GM12892 (cell line): ENCODE data around the gene SERAC1.
"Not testable (repeated sequence)": the region's sequence is repeated elsewhere in the genome, so short reads cannot be mapped to it uniquely, and the experiment has no call there.

ENCODE experiments used
- DNase-seq: peaks from one replicate; pipeline ENCODE4 v3.0.0; 2011; ENCODE audit not compliant: insufficient read length
- FAIRE-seq: peaks from 2 replicates; lab custom pipeline; 2011; peaks lifted over from hg19 to GRCh38; lab: Jason Lieb, UNC
- POLR2A ChIP-seq: IDR thresholded peaks from 2 replicates; pipeline ENCODE4 v1.6.1; 2011; ENCODE audit warnings: low read depth, low read length, control low read depth
- POLR2AphosphoS5 ChIP-seq: IDR thresholded peaks from 2 replicates; pipeline ENCODE4 v1.6.1; 2011; ENCODE audit warnings: low read depth, low read length, control low read depth
- TAF1 ChIP-seq: IDR thresholded peaks from 2 replicates; pipeline ENCODE4 v1.6.1; 2011; ENCODE audit warnings: low read depth, mild to moderate bottlenecking, control low read depth, low read length, borderline replicate concordance

The SERAC1 gene

DNA sequence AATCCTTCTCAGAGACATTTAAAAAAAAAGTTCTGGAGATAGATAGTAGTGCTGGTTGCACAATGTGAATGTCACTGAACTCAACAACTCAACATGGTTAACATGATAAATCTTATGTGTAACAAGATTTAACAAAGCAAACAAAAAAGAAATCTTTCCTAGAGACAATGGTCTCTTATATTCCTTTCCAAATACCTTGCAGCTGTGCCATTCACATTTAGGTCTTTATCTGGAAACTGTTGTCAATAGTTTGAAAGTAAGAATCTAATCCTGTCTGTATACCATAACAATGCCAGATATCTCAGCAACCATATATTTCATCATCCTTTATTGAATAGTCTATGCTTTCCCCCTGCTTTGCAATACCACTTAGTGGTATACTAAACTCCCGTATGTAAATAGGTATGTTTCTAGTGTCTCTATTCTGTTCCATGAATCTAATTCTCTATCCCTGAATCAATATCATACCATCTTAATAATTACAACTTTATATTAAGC, 2.1 kb downstream of the SERAC1 start:
- DNase-seq (no peak), FAIRE-seq (no peak)
- TF ChIP-seq TAF1 = no peak
- TF ChIP-seq POLR2AphosphoS5 = no peak
- TF ChIP-seq POLR2A = no peak

DNA sequence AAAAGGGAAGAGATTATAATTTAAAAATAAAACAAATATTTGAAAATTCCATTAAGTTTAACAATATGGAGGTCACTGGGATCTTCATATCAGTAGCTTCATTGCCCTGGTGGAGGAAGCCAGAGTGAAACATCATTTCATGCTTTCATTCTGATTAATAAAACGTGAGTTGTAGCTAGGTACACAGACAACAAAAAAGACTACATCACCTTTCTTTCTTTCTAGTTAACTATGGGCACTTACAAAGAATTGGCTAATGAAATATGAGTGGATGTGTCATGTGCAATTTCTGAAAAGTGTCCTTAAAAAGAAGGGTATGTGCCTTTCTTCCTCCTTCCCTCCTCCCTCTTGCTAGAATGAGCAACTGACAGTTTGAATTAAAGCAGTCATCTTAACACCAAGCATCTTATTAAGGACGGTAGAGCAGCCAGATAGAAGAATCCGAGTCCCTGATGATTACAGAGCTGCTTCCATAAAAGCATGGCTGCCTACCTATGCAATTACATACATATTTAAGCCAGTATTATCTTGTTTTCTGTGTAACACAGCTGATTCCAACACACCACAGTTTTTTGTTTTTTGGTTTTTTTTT, 3.4 kb downstream of the SERAC1 start:
- TF ChIP-seq POLR2AphosphoS5 = no peak
- TF ChIP-seq TAF1 = no peak
- no peak for TF ChIP-seq POLR2A
- FAIRE-seq = no peak

DNA sequence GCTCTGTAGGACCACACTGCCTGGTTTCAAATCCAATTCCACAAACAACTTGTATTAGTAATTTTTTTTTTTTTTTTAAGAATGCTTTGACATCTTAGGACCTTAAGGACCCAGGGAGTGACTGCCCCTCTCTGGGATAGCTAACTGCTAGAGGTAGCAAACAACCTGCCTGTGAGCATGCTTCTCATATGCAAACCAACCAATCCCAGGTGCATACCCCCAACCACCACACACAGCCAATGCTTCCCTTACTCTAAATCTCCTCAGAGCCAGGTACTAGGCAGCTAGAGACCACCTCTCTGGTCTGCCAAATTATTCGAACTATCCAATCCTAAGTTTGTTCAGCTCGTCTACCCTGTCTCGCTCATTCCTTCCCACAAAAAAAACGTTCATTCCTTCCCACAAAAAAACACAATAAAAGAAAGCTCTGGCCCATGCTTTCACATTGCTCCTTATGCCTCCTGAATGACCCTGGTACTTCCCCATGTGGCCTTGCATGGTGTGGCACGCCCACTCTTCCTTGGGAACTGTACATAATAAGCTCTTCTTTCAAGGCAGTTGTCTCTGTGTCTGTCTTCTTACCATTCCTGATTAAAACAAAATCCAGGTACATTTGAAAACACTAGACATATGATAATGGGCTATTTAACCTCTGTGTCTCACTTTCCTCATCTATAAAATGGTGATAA, 6.4 kb downstream of the SERAC1 start:
- TF ChIP-seq POLR2AphosphoS5 = no peak
- no peak for TF ChIP-seq POLR2A
- no peak for TF ChIP-seq TAF1
- DNase-seq (no peak), FAIRE-seq (no peak)

More for the DNA sequence above, 3.4 kb downstream of the SERAC1 start:
- DNase-seq = no peak

DNA sequence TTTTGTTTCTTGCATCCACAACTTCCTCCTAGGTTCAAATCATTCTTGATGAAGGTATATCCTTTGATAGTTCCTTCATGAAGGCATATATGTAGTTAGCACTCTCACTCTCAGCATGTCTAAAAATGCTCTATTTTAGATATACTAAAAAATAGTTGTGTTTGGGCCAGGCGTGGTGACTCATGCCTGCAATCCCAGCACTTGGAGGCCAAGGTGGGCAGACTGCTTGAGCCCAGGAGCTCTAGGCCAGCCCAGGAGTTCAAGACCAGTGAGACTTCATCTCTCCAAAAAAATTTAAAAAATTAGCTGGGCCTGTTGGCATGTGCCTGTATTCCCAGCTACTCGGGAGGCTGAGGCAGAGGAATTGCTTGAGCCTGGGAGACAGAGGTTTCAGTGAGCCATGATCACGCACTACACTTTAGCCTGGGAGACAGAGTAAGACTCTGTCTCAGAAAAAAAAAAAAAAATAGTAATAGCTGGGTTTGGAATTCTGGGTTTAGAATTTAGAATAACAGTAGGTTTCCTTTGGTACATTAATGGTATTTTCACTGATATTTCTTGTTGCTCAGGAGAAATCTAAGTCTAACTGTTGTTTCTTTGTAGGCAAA, 7.0 kb downstream of the SERAC1 start:
- TF ChIP-seq TAF1 (no peak), POLR2AphosphoS5 (no peak), POLR2A (no peak)
- DNase-seq (no peak), FAIRE-seq (no peak)

DNA sequence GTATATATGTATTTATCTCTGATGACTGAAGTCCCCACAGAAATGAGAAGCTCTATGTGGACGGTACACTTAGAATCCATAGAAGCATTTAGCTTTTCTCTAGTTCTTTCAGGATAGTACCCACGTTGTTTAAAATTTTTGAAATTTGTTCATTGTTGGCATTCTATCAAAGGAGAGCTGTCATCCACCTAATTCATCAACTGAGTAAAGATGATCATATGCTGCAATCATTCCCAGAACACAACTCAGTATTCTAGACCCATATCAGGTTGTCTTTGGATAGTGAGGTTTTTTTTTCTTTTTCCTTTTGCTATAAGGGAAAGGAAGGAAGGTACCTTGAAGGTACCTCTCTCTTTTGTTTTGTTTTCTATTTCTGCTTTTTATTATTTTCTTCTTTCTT, 9.3 kb downstream of the SERAC1 start:
- no peak for FAIRE-seq
- TF ChIP-seq POLR2AphosphoS5 = no peak
- no peak for TF ChIP-seq POLR2A
- TF ChIP-seq TAF1 = no peak
- DNase-seq = no peak

DNA sequence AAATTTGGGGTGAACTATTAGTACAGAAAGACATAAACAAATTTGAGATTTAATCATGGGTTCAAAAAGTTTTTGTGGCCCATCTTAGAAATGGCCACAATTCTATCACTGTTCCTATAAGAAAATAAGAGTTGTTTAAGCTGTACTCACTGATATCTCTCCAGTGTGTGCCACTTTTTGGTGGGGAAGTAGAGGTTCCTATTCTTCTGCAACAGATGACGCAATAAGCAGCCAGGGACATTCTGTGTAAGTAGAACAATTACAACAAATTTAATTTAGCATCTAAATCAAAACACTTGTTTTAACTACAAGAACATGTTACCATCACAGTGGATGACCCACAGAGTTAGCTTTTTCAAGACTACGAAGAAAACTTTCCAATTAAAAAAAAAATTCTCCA, 9.9 kb downstream of the SERAC1 start:
- no peak for FAIRE-seq
- TF ChIP-seq POLR2A (no peak), TAF1 (no peak), POLR2AphosphoS5 (no peak)
- no peak for DNase-seq

DNA sequence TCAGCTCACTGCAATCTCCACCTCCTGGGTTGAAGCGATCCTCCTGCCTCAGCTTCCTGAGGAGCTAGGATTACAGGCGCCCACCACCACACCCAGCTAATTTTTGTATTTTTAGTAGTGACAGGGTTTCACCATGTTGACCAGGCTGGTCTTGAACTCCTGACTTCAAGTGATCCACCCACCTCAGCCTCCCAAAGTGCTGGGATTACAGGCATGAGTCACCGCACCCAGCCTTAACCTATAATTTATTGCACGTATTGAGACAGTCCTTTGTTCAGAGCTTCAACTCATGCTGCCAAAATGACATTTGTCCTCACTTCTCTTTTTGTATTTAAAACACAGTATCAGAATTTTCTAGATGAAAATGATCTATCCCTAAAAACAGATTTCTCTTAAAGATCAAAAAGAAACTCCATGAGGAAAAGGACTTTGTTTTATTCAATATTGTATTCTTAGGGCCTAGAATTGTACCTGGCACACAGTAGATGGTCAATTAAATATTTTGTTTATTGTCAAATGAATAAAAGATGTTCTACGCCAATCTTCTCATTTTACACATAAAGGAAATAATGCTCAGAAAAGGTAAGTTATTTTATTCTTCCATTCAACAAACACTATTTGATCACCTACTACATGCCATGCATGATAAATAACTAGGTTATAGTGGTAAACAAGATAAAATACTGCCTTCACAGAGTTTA, 10.8 kb downstream of the SERAC1 start:
- no peak for FAIRE-seq
- no peak for DNase-seq
- TF ChIP-seq POLR2AphosphoS5 = no peak
- no peak for TF ChIP-seq TAF1
- TF ChIP-seq POLR2A = no peak

DNA sequence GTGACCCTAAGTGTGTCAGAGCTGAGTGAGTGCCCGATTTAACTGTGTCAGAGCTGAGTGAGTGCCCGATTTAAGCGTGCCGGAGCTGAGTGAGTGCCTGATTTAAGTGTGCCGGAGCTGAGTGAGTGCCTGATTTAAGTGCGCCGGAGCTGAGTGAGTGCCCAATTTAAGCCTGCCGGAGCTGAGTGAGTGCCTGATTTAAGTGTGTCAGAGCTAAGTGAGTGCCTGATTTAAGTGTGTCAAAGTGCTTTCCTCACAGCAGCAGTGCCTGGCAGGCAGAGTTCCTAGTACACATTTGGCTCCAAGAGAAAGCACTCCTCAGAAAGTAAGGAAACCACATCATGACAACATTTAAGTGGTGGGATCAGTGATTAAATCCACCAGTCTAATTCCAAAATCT, 13.2 kb downstream of the SERAC1 start:
- TF ChIP-seq POLR2A = no peak
- TF ChIP-seq POLR2AphosphoS5 = no peak
- TF ChIP-seq TAF1 = no peak
- no peak for FAIRE-seq
- DNase-seq = no peak

DNA sequence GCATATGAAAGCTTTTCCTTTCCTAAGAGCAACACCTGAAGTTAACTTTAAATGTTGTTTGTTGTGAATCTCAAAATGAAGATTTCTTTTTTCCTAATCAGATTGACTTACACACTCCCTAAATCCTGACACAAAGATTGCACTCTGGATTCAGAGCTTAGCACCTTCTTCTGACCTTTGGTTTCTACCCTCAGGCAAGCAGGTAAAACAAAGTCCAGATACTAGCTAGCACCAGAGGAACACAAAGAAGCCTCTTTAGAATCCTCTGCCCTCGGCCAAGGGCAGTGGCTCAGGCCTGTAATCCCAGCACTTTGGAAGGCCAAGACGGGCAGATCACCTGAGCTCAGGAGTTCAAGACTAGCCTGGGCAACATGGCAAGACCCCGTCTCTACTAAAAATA, 14.5 kb downstream of the SERAC1 start:
- DNase-seq (no peak), FAIRE-seq (no peak)
- no peak for TF ChIP-seq POLR2A
- TF ChIP-seq TAF1 = no peak
- TF ChIP-seq POLR2AphosphoS5 = no peak

DNA sequence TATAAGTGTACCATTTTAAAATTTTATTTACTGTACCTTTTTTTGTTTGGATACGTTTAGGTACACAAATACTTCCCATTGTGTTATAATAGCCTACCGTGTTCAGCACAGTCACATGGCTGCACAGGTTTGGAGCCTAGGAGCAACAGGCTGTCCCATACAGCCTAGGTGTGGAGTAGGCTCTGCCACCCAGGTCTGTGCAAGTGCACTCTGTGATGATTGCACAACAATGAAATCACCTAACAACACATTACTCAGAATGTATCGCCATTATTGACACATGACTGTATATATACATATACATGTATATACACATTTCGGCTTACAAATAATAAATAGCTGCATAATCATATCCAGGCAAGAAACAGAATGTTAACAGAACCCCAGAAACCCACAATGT, 15.4 kb downstream of the SERAC1 start:
- FAIRE-seq (no peak), DNase-seq (no peak)
- no peak for TF ChIP-seq TAF1
- TF ChIP-seq POLR2A = no peak
- no peak for TF ChIP-seq POLR2AphosphoS5

DNA sequence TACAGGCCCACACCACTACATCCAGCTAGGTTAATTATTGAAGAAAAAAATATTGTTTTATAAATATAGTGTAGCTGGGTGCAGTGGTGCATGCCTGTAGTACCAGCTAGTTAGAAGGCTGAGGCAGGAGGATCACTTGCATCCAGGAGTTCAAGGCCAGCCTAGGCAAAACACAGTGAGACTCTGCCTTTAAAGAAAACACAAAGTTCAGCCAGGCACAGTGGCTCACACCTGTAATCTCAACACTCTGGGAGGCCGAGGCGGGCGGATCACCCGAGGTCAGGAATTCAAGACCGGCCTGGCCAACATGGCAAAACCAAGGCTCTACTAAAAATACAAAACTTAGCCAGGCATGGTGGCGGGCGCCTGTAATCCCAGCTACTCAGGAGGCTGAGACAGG, 16.0 kb downstream of the SERAC1 start:
- DNase-seq, FAIRE-seq: not testable (repeated sequence)

DNA sequence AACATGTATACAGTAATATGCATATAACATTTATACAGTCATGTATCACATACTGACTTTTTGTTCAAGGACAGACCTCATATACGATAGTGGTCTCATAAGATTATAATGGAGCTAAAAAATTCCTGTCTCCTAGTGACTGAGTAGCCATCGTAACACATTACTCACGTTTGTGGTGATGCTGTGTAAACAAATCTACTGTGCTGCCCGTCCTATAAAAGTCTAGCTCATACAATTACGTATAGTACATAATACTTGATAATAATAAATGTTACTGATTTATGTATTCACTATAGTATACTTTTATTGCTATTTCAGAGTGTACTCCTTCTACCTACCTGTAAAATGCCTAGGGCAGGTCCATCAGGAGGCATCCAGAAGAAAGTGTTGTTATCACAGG, 17.4 kb downstream of the SERAC1 start:
- TF ChIP-seq POLR2A = no peak
- no peak for TF ChIP-seq TAF1
- no peak for TF ChIP-seq POLR2AphosphoS5
- no peak for DNase-seq
- FAIRE-seq = no peak
